ENCODE measurements around the gene ATF6B. TPM values are rescaled to one million over a fixed set of nuclear protein-coding genes. Genes with fewer than 3 reads are reported as not detected.

ATF6B gene
- total and polyA plus RNA-seq, 2 of the 13 experiments (the other 11 are each of a cell fraction or from before 2014, with no cell fraction given), result 18.1 to 44.0 TPM

DNA sequence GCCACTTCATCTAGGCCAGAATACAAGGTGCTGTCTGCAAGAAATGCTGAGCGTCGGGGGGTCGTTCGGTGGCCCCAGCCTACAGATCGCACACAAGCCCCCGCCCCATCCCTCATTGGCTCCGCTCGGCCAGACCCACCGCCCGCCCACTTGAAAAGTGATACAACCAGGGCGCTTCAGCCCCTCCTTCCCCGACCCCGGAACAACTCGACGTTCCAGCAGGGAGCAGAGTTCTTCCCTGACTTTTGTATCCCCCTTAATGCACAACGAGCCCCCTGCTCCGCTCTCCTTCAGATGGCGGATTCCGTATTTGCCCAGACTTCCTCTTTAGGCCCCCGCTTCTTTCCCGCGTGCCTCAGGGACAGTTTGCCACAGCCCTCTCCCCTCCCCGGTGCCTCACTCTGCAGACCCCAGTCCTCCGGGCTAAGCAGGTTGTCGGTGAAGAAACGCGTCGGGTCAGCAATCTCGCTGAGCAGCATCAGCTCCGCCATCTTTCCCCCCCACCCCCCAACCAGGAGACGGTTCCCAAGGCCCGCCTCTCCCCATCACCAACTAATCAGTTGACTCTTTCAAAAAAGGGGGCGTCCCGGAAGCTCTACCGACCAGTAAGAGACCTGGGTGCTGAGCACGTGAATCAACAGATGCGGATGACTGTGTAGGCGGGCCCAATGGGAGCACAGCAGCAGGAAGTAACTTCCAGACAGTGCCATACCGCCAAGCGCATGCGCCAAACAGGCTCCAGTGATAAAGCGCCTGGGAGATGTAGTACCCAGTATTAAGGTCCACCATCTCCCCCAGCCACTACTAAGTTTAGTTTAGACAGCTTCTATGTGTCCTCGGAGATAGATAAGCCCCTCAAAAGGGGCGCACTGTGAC, at the start of gene ATF6B (continued):
- TF ChIP-seq PRMT3 (CRISPR knock-in tag; IDR thresholded peaks at IDR 0.05; ENCODE audit: borderline replicate concordance, low read depth) (no peak), ZNF256 (CRISPR knock-in tag; conservative IDR thresholded peaks at IDR 0.05) (no peak), ZNF773 (CRISPR knock-in tag; IDR thresholded peaks at IDR 0.05; ENCODE audit: borderline replicate concordance) (no peak), ZNF670 (CRISPR knock-in tag; IDR thresholded peaks at IDR 0.05; ENCODE audit: borderline replicate concordance) (no peak), YEATS2 (CRISPR knock-in tag; IDR thresholded peaks at IDR 0.05; ENCODE audit: borderline replicate concordance) (peak; percentile 29; the same call in 1 of the 2 replicates), ERF (CRISPR knock-in tag; IDR thresholded peaks at IDR 0.05) (peak; percentile 56; the same call in 1 of the 2 replicates), GPN1 (CRISPR knock-in tag; IDR thresholded peaks at IDR 0.05; ENCODE audit: borderline replicate concordance) (no peak), KDM4B (CRISPR knock-in tag; IDR thresholded peaks at IDR 0.05) (peak; percentile 33; the same call in 1 of the 2 replicates), ZMAT3 (CRISPR knock-in tag; conservative IDR thresholded peaks at IDR 0.05) (no peak), TMF1 (CRISPR knock-in tag; IDR thresholded peaks at IDR 0.05; ENCODE audit: low read depth) (peak; percentile 61; the same call in 1 of the 2 replicates)
- TF ChIP-seq, protein P1, sequence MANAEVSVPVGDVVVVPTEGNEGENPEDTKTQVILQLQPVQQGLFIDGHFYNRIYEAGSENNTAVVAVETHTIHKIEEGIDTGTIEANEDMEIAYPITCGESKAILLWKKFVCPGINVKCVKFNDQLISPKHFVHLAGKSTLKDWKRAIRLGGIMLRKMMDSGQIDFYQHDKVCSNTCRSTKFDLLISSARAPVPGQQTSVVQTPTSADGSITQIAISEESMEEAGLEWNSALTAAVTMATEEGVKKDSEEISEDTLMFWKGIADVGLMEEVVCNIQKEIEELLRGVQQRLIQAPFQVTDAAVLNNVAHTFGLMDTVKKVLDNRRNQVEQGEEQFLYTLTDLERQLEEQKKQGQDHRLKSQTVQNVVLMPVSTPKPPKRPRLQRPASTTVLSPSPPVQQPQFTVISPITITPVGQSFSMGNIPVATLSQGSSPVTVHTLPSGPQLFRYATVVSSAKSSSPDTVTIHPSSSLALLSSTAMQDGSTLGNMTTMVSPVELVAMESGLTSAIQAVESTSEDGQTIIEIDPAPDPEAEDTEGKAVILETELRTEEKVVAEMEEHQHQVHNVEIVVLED (CRISPR knock-in tag; IDR thresholded peaks at IDR 0.05; ENCODE audit: borderline replicate concordance), result no peak
- TF ChIP-seq, protein P2, sequence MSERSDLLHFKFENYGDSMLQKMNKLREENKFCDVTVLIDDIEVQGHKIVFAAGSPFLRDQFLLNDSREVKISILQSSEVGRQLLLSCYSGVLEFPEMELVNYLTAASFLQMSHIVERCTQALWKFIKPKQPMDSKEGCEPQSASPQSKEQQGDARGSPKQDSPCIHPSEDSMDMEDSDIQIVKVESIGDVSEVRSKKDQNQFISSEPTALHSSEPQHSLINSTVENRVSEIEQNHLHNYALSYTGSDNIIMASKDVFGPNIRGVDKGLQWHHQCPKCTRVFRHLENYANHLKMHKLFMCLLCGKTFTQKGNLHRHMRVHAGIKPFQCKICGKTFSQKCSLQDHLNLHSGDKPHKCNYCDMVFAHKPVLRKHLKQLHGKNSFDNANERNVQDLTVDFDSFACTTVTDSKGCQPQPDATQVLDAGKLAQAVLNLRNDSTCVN (CRISPR knock-in tag; IDR thresholded peaks at IDR 0.05; ENCODE audit: borderline replicate concordance), result peak; percentile 26; the same call in 1 of the 2 replicates
- TF ChIP-seq, protein P3, sequence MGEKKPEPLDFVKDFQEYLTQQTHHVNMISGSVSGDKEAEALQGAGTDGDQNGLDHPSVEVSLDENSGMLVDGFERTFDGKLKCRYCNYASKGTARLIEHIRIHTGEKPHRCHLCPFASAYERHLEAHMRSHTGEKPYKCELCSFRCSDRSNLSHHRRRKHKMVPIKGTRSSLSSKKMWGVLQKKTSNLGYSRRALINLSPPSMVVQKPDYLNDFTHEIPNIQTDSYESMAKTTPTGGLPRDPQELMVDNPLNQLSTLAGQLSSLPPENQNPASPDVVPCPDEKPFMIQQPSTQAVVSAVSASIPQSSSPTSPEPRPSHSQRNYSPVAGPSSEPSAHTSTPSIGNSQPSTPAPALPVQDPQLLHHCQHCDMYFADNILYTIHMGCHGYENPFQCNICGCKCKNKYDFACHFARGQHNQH (CRISPR knock-in tag; IDR thresholded peaks at IDR 0.05), result peak; percentile 38; the same call in 1 of the 2 replicates

Measured in HepG2 (cell line).